K562 (cell line): Measurements from ENCODE around the gene GNAI2. TPM values are rescaled to one million over a fixed set of nuclear protein-coding genes. Genes with fewer than 3 reads are reported as not detected.
A peak's percentile ranks its signal among the peaks of the same experiment; 100 is the strongest.

ENCODE experiments used
- DPF2 ChIP-seq: fragments of 450-650 bp; IDR thresholded peaks from 2 replicates; pipeline ENCODE4 v1.6.1; 2016
- ELF2 ChIP-seq: fragments of 250-450 bp; sonication (Bioruptor Pico); IDR thresholded peaks from 2 replicates; pipeline ENCODE4 v1.5.0; 2021; ENCODE audit warnings: mild to moderate bottlenecking
- EP400 ChIP-seq: fragments of 450-650 bp; IDR thresholded peaks from 2 replicates; pipeline ENCODE4 v1.6.1; 2017; ENCODE audit warnings: antibody characterized with exemption, mild to moderate bottlenecking, moderate library complexity
- NCOA1 ChIP-seq: fragments of 450-650 bp; IDR thresholded peaks from 2 replicates; pipeline ENCODE4 v1.6.1; 2016; ENCODE audit warnings: low read depth
- PHF21A ChIP-seq: fragments of 450-650 bp; IDR thresholded peaks from 2 replicates; pipeline ENCODE4 v1.6.1; 2017; ENCODE audit warnings: low read depth, borderline replicate concordance
- POLR2G ChIP-seq: fragments of 200-400 bp; formaldehyde crosslinking; IDR thresholded peaks from 2 replicates; pipeline ENCODE4 v1.6.1; 2017; ENCODE audit warnings: low read depth, mild to moderate bottlenecking, antibody characterized with exemption, low read length, moderate library complexity
- RFX1 ChIP-seq: fragments of 450-650 bp; IDR thresholded peaks from 2 replicates; pipeline ENCODE4 v1.6.1; 2016; ENCODE audit warnings: mild to moderate bottlenecking, moderate library complexity
- SMAD4 ChIP-seq: fragments of 250-450 bp; sonication (Bioruptor Pico); conservative IDR thresholded peaks from 2 replicates; pipeline ENCODE4 v1.8.0; 2021; ENCODE audit warnings: inconsistent platforms, mild to moderate bottlenecking, moderate library complexity
- polyA plus RNA-seq, 8 experiments: library from polyadenylated mRNA; depleted of rRNA in 4 of 8; stranded (reverse) in 5 of 8; unstranded in 3 of 8; fragments of >200 nt; fragmentation: Nextera tagmentation in 2 of 8; fragmentation: Illumina TruSeq in 1 of 8; extraction: Ambion mirVana in 2 of 8; extraction: Trizol in 1 of 8; gene quantifications; 2 replicates each; pipeline versions ENCODE4 v1.2.1 to v1.2.3, GENCODE V29; 2011 to 2014; ENCODE audit warnings: inconsistent platforms in 1 of 8, missing spikeins in 1 of 8
- total RNA-seq, 7 experiments: library from RNA; depleted of rRNA in 6 of 7; stranded (reverse); fragments of >200 nt in 6 of 7; fragmentation: Illumina TruSeq in 2 of 7; extraction: Trizol in 2 of 7; gene quantifications; 2 replicates each; pipeline versions ENCODE4 v1.2.1 to v1.2.3, GENCODE V29; 2011 to 2021; ENCODE audit warnings: low replicate concordance in 1 of 7
- TF ChIP-seq, protein P1 (sequence below): IDR thresholded peaks from 2 replicates; pipeline ENCODE4 v1.6.1; 2011; ENCODE audit warnings: borderline replicate concordance, low read depth, mild to moderate bottlenecking, moderate library complexity, low read length; ENCODE audit not compliant: insufficient read depth, poor library complexity, severe bottlenecking
- TF ChIP-seq, protein P2 (sequence below): sonication (generic); formaldehyde crosslinking; IDR thresholded peaks from 2 replicates; pipeline ENCODE4 v1.8.0; 2023; ENCODE audit warnings: mild to moderate bottlenecking, missing genetic modification reagents
- TF ChIP-seq, protein P3 (sequence below), 3 experiments: IDR thresholded peaks in 2 of 3; conservative IDR thresholded peaks in 1 of 3; 2 replicates each; pipeline ENCODE4 v1.5.1; 2011 to 2012; ENCODE audit warnings: low read length in 3 of 3, mild to moderate bottlenecking in 3 of 3, control low read depth in 2 of 3, improper control_type of control experiment in 1 of 3, inconsistent platforms in 1 of 3, low read depth in 1 of 3, mixed read lengths in 1 of 3, moderate library complexity in 1 of 3; ENCODE audit not compliant: insufficient read depth in 2 of 3
- TF ChIP-seq, protein P4 (sequence below): sonication (generic); formaldehyde crosslinking; IDR thresholded peaks from 2 replicates; pipeline ENCODE4 v1.8.1; 2023; ENCODE audit warnings: mild to moderate bottlenecking, missing genetic modification reagents
- TF ChIP-seq, protein P5 (sequence below), 2 experiments: IDR thresholded peaks; 2 replicates each; pipeline ENCODE4 v1.6.1; 2012; ENCODE audit warnings: improper control_type of control experiment in 2 of 2, low read depth in 2 of 2, low read length in 2 of 2, borderline replicate concordance in 1 of 2

Gene GNAI2
- total and polyA plus RNA-seq, 9 of the 15 experiments (the other 6 are each of a cell fraction or from before 2014, with no cell fraction given): 1.1 to 72.2 (median 42.7) TPM

DNA sequence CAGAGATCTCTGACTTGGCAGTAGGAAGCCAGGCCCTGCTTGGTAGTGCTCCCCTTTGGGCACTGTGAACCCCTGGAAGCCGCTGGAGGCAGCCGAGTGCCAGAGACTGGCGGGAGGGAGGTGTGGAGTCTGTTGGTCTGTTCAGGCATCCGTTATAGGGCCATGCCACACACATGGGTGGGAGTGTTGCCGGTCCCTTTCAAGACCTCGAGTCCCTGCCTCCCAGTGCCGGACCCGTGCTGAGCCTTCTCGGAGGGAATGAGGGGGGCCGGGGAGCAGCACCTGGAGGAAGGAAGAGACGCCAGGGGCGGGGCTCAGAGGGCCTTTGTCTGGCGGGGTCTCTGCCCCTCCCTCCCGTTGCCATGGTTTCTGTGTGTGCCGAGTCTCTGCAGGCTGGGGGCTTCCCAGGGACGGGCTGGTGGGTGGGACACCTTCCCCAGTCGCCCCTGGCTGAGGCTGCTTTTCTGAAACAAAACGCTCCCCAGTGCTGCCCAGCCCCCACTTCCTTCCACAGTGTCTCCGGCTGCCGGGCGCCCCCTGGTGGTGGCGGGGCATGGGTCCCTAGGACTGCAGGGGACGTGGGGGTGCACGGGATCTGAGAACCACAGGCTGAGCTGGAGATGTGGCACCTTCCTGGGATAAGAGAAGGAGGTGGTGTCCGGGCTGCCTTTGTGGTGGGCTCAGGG is 10.0 kb downstream of the GNAI2 start (continued):
- TF ChIP-seq, protein P1, sequence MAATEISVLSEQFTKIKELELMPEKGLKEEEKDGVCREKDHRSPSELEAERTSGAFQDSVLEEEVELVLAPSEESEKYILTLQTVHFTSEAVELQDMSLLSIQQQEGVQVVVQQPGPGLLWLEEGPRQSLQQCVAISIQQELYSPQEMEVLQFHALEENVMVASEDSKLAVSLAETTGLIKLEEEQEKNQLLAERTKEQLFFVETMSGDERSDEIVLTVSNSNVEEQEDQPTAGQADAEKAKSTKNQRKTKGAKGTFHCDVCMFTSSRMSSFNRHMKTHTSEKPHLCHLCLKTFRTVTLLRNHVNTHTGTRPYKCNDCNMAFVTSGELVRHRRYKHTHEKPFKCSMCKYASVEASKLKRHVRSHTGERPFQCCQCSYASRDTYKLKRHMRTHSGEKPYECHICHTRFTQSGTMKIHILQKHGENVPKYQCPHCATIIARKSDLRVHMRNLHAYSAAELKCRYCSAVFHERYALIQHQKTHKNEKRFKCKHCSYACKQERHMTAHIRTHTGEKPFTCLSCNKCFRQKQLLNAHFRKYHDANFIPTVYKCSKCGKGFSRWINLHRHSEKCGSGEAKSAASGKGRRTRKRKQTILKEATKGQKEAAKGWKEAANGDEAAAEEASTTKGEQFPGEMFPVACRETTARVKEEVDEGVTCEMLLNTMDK: peak; percentile 87
- TF ChIP-seq PHF21A: 0 out of 2 replicates have a peak, but pooled peaks have one; percentile 12
- peak; percentile 86 for TF ChIP-seq RFX1
- TF ChIP-seq ELF2 (CRISPR knock-in tag): 0 out of 2 replicates have a peak, but pooled peaks have one; percentile 20
- TF ChIP-seq, protein P2, sequence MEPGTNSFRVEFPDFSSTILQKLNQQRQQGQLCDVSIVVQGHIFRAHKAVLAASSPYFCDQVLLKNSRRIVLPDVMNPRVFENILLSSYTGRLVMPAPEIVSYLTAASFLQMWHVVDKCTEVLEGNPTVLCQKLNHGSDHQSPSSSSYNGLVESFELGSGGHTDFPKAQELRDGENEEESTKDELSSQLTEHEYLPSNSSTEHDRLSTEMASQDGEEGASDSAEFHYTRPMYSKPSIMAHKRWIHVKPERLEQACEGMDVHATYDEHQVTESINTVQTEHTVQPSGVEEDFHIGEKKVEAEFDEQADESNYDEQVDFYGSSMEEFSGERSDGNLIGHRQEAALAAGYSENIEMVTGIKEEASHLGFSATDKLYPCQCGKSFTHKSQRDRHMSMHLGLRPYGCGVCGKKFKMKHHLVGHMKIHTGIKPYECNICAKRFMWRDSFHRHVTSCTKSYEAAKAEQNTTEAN (CRISPR knock-in tag): 0 out of 2 replicates have a peak, but pooled peaks have one; percentile 42
- TF ChIP-seq NCOA1: peak; percentile 15; the same call in 1 of the 2 replicates
- 0 out of 2 replicates have a peak, but pooled peaks have one; percentile 50 for TF ChIP-seq SMAD4 (CRISPR knock-in tag)
- peak; percentile 67 for TF ChIP-seq POLR2G
- peak; percentile 48 for TF ChIP-seq DPF2
- TF ChIP-seq, protein P3, sequence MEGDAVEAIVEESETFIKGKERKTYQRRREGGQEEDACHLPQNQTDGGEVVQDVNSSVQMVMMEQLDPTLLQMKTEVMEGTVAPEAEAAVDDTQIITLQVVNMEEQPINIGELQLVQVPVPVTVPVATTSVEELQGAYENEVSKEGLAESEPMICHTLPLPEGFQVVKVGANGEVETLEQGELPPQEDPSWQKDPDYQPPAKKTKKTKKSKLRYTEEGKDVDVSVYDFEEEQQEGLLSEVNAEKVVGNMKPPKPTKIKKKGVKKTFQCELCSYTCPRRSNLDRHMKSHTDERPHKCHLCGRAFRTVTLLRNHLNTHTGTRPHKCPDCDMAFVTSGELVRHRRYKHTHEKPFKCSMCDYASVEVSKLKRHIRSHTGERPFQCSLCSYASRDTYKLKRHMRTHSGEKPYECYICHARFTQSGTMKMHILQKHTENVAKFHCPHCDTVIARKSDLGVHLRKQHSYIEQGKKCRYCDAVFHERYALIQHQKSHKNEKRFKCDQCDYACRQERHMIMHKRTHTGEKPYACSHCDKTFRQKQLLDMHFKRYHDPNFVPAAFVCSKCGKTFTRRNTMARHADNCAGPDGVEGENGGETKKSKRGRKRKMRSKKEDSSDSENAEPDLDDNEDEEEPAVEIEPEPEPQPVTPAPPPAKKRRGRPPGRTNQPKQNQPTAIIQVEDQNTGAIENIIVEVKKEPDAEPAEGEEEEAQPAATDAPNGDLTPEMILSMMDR (IDR thresholded peaks at IDR 0.05 in 2 of 3, conservative IDR thresholded peaks at IDR 0.05 in 1 of 3; ENCODE audit: insufficient read depth in 2 of 3, low read depth in 1 of 3, low read length in 3 of 3): peak; percentile 85 to 93 (median 91)
- TF ChIP-seq, protein P4, sequence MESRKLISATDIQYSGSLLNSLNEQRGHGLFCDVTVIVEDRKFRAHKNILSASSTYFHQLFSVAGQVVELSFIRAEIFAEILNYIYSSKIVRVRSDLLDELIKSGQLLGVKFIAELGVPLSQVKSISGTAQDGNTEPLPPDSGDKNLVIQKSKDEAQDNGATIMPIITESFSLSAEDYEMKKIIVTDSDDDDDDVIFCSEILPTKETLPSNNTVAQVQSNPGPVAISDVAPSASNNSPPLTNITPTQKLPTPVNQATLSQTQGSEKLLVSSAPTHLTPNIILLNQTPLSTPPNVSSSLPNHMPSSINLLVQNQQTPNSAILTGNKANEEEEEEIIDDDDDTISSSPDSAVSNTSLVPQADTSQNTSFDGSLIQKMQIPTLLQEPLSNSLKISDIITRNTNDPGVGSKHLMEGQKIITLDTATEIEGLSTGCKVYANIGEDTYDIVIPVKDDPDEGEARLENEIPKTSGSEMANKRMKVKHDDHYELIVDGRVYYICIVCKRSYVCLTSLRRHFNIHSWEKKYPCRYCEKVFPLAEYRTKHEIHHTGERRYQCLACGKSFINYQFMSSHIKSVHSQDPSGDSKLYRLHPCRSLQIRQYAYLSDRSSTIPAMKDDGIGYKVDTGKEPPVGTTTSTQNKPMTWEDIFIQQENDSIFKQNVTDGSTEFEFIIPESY: 0 out of 2 replicates have a peak, but pooled peaks have one; percentile 62
- TF ChIP-seq, protein P5, sequence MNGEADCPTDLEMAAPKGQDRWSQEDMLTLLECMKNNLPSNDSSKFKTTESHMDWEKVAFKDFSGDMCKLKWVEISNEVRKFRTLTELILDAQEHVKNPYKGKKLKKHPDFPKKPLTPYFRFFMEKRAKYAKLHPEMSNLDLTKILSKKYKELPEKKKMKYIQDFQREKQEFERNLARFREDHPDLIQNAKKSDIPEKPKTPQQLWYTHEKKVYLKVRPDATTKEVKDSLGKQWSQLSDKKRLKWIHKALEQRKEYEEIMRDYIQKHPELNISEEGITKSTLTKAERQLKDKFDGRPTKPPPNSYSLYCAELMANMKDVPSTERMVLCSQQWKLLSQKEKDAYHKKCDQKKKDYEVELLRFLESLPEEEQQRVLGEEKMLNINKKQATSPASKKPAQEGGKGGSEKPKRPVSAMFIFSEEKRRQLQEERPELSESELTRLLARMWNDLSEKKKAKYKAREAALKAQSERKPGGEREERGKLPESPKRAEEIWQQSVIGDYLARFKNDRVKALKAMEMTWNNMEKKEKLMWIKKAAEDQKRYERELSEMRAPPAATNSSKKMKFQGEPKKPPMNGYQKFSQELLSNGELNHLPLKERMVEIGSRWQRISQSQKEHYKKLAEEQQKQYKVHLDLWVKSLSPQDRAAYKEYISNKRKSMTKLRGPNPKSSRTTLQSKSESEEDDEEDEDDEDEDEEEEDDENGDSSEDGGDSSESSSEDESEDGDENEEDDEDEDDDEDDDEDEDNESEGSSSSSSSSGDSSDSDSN (IDR thresholded peaks at IDR 0.05; ENCODE audit: borderline replicate concordance in 1 of 2, low read depth in 2 of 2, low read length in 2 of 2): no peak
- peak; percentile 63 for TF ChIP-seq EP400
